Brain pericyte (primary cell): Measurements from ENCODE around the gene DMWD.

ENCODE experiments used
- DNase-seq: peaks from one replicate; pipeline ENCODE4 v3.0.0-alpha.2; 2012; ENCODE audit warnings: low read depth, low spot score

Gene DMWD

DNA sequence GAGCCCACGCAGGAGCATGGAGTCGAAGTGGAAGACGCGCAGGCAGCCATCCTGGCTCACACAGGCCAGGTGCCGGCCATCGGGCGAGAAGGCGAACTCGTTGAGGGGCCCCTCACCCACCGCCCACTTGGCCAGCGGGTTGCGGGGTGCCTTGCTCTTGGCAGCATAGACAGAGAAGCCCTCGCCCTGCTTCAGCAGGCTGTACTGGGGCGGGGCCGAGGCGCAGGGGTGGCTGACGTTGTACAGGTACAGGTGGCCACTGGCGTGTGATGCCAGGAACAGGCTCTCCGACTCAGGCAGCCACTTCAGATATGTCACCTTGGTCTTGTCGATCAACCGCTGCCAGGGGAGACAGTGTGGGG, 6.1 kb downstream of the DMWD start:
- DNase-seq, result no peak

DNA sequence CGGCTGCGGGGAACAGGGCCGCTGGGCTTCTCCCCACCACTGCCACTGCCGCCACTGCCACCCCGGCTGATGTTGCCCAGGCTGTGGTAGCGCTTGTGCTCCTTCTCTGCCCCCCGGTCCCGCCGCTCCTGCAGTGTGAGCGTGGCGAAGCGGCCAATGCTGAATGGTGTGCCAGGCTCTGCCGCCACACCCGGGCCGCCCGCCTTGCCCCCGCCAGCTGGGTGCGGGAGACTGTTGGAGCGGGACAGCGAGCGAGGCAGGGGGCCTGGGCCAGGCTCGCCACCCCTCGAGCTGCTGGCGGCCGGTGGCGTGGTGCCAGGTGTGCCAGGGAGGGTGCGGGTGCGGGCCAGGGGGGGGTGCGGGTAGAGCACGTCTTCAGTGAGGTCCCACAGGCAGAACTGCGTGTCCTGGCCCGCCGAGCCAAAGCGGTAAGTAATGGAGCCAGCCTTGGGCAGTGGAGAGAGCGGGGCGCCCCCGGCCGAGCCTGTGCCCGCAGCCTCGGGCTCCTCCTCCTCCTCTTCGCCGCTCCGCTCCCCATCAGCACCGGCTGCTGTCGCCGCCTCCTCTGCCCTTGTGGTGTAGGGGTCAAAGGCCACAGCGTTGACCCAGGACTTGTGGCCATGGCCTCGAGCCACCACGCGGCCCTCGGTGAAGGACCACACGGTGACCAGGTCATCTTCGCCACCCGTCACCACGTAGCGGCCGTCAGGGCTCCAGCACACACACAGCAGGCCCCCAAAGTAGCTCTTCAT, 6.7 kb downstream of the DMWD start:
- DNase-seq, result no peak

DNA sequence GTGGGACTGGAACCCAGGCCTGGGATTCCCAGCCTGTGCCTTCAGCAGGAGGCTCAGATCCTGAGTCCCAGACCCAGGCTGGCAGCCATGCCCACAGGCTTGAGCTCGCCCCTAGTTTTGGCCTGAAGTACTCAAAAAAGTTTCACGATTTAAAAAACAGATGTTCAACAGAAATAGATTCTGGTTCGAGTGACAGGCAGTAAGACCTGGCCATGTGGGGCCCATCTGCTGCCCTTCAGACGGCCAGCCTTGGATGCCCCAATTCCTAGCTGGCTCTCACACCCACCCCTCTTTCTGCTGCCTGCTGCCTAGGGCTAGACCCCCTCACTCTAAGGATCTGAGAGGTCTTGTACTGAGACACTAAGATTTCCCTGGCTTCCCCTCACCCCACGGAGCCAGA, 7.5 kb downstream of the DMWD start:
- no peak for DNase-seq

DNA sequence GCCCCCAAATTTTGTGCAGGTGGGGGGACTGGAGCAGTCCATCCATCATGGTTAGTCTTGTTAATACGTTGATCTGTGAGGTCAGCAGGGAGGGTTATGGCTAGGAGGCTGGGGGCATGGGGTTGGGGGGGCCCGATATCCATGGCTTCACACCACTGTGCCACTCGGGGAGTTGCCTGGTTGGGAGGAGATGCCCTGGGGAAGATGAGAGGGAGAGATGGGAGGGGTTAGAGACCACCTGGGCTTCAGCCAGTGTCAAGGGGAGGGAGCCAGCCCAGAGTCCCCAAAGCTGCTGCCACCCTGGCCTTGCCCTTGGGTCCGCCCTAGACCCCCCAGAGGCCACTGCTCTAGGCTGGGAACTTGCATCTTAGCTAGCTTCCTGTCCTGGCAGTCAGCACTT, 8.5 kb downstream of the DMWD start:
- no peak for DNase-seq

DNA sequence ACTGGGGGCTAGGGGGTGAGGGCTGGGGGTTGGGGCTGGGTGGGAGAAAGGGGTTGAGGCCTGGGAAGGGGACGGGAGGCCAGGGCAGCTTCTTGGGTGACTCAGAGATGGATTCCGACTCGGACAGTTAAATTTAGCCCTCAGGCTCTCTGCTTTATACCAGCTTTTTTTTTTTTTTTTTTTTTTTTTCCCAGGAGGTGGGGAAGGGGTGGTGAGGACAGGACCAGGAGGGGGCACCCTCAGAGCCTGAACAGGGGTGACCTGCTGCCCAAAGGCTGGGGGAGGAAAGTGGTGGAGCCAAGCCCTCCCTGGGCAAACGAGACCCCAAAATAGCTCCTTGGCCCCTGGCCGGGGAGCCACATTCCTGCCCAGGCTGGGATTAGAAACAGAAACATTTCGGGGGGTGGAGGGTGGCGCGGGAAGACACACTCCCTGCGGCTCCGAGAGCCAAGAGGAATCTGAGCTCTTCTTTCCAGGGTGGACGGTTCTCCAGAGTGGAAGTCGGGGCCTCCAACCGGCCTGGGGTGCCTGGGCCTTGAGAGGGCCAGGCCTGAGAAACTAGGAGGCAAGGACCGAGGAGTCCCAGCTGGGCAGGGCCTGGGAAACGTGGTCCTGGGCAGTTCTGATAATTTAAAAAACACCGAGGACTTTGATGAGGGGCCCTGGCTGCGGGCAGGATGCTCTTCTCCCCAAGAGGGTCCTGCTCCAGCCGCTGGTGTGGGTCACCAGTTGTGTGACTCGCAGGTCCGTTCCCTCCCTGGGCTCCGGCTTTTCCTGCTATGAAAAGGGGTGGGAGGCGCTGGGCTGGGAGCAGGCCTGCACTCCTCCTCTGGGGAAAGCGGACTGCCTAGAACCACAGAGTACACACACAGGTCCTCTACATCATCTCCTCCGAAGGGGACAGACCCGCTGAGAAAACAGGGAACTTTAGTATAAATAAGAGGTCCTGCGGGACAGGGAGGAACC, 9.5 kb downstream of the DMWD start:
- DNase-seq, result no peak

DNA sequence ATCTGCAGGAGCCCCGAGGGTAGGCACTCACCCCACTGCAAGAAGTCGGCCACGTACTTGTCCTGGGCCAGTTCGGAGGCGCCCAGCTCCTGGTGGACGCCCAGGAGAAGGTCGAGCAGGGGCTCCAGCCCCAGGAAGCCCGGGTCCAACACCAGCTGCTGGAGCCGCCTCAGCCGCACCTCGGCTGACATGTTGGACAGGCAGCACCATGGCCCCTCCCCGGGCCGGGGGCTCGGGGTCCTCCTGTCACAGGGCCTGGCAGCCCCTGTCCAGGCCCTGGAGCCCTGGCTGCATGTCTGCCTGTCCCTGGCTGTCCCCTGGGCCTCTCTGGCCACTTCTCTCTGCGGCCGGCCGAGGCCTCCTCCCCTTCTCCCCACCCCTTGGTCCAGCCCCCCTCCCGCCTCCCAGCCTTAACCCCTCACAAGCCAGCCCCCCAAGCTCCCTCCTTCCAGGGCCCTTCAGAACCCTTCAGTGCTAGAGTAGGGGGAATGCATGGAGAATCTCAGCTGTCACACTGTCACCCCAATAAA, 10.4 kb downstream of the DMWD start, which contains the start of gene DMPK:
Gene DMPK (minus strand): TSS at position 329 of the 530 bp plus-strand sequence. CDS start 138 bp downstream, at position 191.
- no peak for DNase-seq

DNA sequence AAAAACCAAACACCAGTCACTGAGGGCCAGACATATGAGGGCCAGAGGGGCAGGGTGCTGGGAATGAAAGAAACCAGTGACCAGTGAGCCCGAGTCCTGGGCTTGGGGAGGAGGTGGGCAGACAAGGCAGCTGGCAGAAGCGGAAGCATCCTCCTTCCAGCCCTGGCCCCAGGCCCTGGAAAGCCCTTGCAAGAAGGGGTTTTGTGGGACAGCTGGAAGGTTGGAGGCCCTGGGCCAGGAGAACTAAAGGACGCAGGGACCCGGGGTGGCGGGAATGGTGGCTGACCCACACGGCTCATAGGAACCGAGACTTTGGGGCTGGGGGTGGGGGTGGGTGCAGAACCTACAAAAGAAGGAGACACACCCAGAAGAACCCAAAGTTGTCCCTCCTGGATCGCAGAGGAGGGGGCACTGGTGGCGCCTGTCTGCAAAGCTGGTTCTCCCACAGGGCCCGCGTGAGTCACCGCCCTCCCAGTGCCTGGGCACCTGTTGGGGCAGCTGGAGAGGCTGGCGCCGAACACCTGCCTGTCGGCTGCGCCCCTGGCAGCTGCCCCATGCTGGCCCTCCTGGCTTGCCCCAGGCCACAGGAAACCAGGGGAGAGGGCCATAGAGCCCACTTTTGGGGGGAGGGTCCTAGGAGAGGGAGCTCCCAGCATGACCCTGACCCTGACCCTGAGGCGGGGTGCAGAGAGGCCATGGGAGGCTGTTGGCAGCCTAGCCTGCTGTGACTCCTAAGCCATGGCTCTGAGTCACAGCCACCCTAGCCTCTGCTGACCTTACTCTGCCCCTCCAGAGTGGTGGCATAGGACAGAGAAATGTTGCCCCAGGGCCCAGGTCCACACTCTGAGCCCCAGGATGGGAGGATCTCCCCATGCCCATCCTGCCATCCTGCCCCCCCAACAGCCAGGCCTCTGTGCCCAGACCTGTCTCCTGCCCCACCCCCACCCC, 11.2 kb downstream of the DMWD start:
- DNase-seq, result no peak

DNA sequence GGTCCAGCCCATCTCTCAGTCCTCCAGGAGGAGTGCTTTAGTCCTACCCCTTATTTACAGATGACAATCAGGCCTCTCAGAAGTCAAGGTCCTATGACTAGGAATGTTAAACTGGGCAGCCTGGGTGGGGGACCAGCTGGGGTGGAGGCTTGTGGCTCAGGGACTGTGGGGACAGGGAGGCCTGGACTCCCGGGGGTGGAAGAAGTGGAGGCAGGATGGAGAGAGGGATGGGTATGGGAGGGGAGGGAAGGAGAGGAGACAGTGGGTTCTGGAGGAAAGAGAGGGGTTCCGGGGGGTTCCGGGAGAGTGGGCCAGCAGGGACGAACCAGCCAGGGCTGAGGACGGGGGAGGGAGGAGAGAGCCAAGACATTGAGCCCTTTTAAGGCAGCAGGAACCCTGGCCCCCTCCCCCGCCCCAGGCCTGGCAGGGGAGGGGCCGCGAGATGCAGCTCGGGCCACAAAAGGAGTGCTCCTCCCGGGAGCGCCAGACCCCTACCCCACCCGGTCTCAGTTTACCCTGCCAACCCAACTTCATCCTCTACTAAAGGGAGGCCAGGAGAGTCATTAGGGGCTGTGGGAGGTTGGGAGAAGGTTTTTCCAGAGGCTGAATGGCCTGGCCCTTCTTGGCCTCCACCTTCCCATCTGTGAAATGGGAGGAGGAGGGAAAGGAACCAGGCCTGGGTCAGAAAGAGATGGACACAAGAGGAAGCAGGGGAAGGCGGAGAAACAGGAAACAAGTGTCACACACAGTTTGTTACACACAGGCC, 12.0 kb downstream of the DMWD start:
- no peak for DNase-seq

DNA sequence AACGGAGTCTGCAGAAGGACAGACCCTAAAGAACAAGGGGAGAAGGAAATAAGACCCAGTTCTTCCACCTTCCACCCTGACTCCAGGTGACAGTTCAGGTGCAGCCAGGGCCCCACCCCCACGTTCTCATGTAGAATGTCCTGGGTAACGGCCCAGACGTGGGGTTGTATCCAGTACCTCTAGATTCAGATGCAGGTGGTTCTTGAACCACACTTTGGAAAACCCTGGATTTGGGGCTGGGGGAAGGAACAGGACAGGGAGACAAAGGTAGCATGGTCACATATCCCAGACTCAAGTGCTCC, 12.5 kb downstream of the DMWD start:
- DNase-seq, result no peak

DNA sequence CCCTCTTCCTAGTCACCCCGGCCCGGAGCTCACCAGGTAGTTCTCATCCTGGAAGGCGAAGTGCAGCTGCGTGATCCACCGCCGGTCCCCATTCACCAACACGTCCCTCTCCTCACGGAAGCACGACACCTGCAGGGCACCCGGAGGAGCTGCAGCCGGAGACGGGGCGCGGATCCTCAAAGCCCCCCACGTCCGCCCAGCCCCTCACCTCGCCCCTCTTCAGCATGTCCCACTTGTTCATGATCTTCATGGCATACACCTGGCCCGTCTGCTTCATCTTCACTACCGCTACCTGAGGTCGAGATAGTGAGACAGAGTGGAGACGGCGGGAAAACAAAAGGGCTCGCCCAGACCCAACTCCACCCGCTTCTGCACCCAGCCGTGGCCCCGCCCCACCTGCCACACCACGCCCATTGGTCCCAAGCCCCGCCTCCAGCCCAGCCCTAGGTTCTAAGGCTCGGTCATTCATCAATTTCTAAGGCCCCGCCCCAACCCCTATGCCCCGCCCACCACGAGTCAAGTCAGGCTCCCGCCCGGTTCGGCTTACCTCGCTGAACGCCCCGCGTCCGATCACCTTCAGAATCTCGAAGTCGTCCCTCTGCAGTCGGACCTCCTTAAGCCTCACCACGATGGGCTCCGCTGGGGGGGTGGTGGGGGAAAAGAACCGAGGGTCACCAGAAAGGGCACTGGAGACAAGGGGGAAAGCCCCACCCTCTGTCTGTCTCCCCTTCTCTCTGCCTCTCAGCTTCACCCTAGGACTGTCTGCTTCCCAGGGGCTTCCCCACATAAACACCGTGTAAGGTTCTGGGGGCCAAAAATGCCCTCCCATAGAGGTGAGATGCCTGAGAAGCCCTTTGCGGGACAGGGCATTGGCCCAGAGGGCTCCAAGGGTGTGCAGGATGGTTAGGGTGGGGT, 13.2 kb downstream of the DMWD start:
- DNase-seq, result no peak

DNA sequence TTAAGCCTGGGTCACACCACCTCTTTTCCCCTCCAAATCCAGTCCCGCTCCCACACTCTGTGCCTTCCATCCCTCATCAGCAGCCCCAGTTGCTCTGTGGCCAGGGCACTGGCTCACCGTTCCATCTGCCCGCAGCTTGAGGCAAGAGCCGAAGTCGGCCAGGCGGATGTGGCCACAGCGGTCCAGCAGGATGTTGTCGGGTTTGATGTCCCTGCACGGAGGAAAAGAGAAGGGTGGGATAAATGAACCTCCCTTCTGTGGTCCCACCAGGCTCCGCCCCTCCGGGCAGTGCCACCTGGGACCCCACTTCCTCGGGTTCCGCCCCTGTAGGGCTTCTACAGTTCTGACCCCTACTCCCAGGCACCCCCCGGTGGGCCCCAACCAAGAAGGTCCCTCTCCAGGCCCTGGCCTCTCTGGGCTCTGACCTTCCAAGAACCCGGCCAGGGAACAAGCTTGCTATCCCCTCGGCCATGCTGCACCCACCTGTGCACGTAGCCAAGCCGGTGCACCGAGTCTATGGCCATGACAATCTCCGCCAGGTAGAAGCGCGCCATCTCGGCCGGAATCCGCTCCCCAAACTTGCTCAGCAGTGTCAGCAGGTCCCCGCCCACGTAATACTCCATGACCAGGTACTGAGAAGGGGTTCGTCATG, 14.5 kb downstream of the DMWD start:
- no peak for DNase-seq

DNA sequence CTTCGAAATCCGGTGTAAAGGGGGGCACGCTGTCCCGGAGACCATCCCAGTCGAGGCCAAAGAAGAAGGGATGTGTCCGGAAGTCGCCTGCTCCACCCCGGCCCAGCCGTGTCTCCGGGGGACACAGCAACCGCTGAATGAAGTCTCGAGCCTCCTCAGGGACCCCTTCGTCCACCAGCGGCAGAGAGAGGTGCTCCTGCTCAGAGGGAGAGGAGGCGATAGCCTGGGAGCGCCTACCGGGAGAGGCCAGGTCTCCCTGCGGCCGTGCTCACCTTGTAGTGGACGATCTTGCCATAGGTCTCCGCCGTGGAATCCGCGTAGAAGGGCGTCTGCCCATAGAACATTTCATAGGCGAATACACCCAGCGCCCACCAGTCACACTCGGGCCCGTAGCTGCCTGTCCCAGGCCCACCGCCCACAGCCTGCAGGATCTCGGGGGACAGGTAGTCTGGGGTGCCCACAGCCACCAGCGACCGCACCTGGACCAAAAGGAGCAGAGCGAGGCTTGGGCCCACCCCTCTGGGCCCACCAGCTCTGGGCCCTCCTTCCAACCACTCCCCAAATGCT, 15.2 kb downstream of the DMWD start:
- no peak for DNase-seq

DNA sequence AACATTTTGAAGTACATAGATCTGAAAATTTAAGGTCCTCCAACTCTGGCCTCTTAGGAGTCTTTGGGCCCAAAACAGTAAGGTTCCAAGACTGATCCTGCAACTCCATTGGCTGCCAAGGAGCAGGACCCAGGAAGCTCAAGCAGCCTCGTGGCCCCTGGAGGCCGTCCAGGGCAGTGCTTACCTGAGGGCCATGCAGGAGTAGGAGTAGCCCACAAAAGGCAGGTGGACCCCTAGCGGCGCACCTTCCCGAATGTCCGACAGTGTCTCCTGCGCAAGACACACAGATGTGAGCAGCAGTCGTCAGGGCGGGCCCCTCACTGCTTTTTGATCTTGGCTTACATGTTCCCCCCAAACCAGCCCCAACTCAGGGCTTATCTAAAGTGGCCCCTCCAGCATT, 17.9 kb downstream of the DMWD start:
- no peak for DNase-seq

DNA sequence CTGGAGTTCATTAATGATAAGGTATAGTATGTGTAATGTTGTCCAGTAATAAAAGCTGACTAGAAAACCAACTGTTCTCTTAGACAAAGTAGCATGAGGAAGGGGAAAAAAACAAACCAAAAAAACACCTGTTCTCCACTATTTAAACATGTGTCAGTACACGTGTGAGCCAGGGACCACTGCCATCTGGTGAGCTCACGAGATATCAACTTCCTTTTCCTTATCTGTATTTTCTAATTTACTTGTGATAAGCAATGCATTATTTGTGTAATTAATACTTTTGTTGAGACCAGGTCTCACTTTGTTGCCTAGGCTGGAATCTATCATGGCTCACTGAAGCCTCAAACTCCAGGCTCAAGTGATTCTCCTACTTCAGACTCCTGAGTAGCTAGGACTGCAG, 19.3 kb downstream of the DMWD start:
- DNase-seq, result no peak

DNA sequence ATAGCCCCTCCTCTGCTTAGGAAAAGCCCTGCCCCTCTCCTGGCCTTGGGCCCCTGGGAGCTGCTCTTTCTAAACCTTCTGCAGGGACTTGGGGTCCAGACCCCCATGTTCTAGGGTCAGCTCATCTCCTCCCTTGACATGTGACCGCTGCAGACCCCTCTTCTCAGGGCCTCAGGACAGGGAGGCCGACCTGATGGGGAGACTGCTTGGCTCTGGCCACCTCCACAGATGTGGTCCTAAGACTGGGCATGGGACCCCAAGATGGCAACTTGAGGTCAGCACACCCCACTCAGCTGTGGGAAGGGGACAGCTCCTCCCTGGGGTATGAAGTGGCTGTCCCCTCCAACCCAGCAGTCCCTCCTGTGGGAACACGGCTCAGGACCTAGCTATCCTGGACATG, 19.7 kb downstream of the DMWD start:
- DNase-seq, result no peak

DNA sequence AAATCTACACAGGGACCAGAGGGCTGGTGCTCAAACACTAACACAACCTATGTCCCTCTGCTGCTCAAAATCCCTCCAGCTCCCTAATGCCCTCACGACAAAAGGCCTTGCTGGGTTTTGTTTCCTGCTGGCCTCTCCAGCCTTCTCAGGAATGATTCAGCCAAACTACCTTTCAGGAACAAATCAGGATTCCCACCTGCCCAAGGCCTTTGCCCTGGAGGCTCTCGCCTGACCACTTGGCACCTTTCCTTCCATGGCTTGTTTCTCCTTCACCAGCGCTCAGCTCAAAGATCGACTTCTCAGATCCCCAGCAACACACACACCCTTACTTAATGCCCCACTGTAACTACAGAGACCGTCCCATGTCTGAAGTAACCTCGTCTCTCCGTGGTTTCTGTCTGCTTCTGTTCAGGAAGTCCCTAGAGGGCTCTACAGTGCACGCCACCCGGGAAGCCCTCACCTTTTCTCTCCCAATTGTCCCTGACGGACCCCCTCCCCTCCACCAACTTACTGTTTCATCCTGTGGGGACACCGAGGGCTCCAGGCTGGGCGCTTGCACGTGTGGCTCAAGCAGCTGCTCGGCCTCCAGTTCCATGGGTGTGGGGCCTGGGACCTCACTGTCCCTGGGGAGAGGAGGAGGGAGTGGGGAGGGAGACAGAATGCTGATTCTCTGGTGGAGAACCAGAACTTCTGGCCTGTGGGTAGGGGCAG, 20.4 kb downstream of the DMWD start:
- DNase-seq, result no peak

DNA sequence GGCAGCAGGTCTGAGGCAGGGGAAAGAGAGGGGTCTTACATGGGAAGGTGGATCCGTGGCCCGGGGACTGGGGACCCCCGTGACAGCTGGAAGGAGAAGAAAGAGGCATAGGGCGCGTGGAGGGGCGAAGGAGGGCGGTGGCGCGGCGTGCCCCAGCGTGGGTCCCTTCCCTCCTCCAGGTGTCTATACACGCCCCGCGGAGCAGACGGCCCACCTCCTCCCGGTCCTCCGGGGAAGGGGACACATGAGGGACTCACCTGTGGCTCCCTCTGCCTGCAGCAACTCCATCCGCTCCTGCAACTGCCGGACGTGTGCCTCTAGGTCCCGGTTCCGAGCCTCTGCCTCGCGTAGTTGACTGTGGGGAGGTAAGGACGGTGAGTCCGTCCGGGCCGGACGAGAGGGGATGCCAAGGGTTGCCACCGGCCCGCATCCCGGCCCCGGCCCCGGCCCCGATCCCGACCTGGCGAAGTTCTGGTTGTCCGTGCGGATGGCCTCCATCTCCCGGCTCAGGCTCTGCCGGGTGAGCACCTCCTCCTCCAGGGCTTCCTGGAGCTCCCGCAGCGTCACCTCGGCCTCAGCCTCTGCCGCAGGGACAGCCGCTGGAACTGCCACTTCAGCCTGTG, 21.2 kb downstream of the DMWD start:
- no peak for DNase-seq
